K562 (cell line): ENCODE results near the gene SHISA2.

Experiments used
- ARID1B ChIP-seq: fragments of 450-650 bp; IDR thresholded peaks from 2 replicates; pipeline ENCODE4 v1.6.1; 2016; ENCODE audit warnings: antibody characterized with exemption, mild to moderate bottlenecking, inconsistent platforms
- BRD4 ChIP-seq: fragments of 200-600 bp; sonication (generic); IDR thresholded peaks from 2 replicates; pipeline ENCODE4 v1.6.1; 2017; ENCODE audit warnings: inconsistent platforms
- CEBPB ChIP-seq: fragments of 450-650 bp; IDR thresholded peaks from 2 replicates; pipeline ENCODE4 v1.6.1; 2016; ENCODE audit warnings: missing genetic modification characterization, missing compliant biosample characterization
- CHD4 ChIP-seq: fragments of 200-600 bp; sonication (generic); IDR thresholded peaks from 3 replicates; pipeline ENCODE4 v1.6.1; 2012; ENCODE audit warnings: low read depth, mild to moderate bottlenecking, mixed read lengths, low read length, inconsistent platforms; ENCODE audit not compliant: insufficient read depth, insufficient replicate concordance, poor library complexity, severe bottlenecking
- CREBBP ChIP-seq: IDR thresholded peaks from one replicate; pipeline ENCODE4 v1.6.1; 2012; ENCODE audit warnings: low read depth, mild to moderate bottlenecking, control low read depth, inconsistent platforms, low read length
- CTCF ChIP-seq, 3 experiments: IDR thresholded peaks in 2 of 3; conservative IDR thresholded peaks in 1 of 3; 2 replicates each; pipeline ENCODE4 v1.5.1; 2011 to 2012; ENCODE audit warnings: low read length in 3 of 3, mild to moderate bottlenecking in 3 of 3, control low read depth in 2 of 3, improper control_type of control experiment in 1 of 3, inconsistent platforms in 1 of 3, low read depth in 1 of 3, mixed read lengths in 1 of 3, moderate library complexity in 1 of 3; ENCODE audit not compliant: insufficient read depth in 2 of 3
- PREB ChIP-seq: sonication (generic); formaldehyde crosslinking; IDR thresholded peaks from 2 replicates; pipeline ENCODE4 v1.8.1; 2023; ENCODE audit warnings: mild to moderate bottlenecking, missing genetic modification reagents
- RAD51 ChIP-seq: fragments of 450-650 bp; IDR thresholded peaks from 2 replicates; pipeline ENCODE4 v1.7.1; 2016; ENCODE audit warnings: low read depth, mild to moderate bottlenecking, borderline replicate concordance
- SNRNP70 ChIP-seq: fragments of 200-400 bp; formaldehyde crosslinking; optimal IDR thresholded peaks from 2 replicates; pipeline ENCODE3; 2017; ENCODE audit warnings: low read depth, low read length
- TCF7 ChIP-seq: sonication (generic); IDR thresholded peaks from 2 replicates; pipeline ENCODE4 v1.6.1; 2016; ENCODE audit warnings: antibody characterized with exemption, borderline replicate concordance
- USF2 ChIP-seq: sonication (generic); formaldehyde crosslinking; IDR thresholded peaks from 2 replicates; pipeline ENCODE4 v1.5.0; 2020; ENCODE audit warnings: missing genetic modification reagents
- ZFP1 ChIP-seq: fragments of 450-650 bp; formaldehyde crosslinking; IDR thresholded peaks from 2 replicates; pipeline ENCODE4 v1.4.0; 2020; ENCODE audit warnings: mild to moderate bottlenecking, mixed read lengths
- ZNF217 ChIP-seq: sonication (generic); formaldehyde crosslinking; IDR thresholded peaks from 2 replicates; pipeline ENCODE4 v1.8.0; 2022; ENCODE audit warnings: mild to moderate bottlenecking, missing genetic modification reagents

- TF ChIP-seq BRD4 = no peak
- no peak for TF ChIP-seq CEBPB (tag)
- no peak for TF ChIP-seq TCF7
- no peak for TF ChIP-seq CTCF (IDR thresholded peaks at IDR 0.05 in 2 of 3, conservative IDR thresholded peaks at IDR 0.05 in 1 of 3; ENCODE audit: insufficient read depth in 2 of 3, low read depth in 1 of 3, low read length in 3 of 3)
- no peak for TF ChIP-seq ZNF217
- no peak for TF ChIP-seq CHD4
- TF ChIP-seq ARID1B = no peak
- TF ChIP-seq ZFP1 = no peak
- TF ChIP-seq USF2 (CRISPR knock-in tag) = no peak
- TF ChIP-seq PREB (CRISPR knock-in tag) = no peak
- no peak for TF ChIP-seq SNRNP70
- no peak for TF ChIP-seq CREBBP
- TF ChIP-seq RAD51 = no peak
Measured at GRCh38 chr13:26095846-26096610, 44.2 kb upstream of the SHISA2 start.
